Nucleus accumbens (tissue), 56 donors: ENCODE data around the gene MRTFA.
"Not testable (repeated sequence)": the region's sequence is repeated elsewhere in the genome, so short reads cannot be mapped to it uniquely, and the experiment has no call there.

Source experiments
- DNase-seq, 56 donors: peaks; one replicate each; lab custom pipeline; 2025; lab: John Stamatoyannopoulos, UW

MRTFA gene

DNA sequence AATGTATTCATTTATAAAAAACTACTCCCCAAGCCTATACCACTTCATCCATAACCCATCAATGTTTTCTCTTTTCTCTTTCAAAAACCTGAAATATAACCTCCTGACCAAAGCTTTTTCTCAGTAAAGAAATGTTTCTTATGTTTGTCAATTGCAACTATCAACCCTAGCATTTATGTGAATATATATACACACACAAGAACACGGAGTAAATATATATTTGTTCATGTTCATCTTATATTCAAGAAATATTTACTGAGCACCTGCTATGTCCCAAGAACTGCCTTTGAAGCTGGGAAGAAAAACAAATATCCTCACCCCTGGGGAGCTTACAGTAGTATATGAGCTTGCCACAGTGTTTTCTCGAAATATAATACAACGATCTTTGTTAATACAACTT, 3.5 kb downstream of the MRTFA start:
- DNase-seq, result no peak

DNA sequence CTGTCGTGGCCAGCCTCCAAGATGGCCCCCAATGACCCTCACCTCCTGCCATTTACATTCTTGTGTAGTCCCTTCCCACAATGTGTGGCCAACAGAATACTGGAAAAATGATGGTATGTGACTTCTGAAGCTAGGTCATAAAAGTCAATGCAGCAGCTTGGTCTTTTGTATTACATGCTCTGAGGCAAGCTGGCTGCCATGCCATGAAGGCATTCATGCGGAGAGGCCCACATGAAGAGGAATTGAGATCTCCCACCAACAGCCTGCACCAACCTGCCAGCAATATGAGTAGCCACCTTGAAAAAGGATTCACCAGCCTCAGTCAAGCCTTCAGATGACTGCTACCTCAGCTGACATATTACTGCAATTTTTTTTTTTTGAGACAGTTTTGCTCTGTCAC, 4.6 kb downstream of the MRTFA start:
- no peak for DNase-seq

DNA sequence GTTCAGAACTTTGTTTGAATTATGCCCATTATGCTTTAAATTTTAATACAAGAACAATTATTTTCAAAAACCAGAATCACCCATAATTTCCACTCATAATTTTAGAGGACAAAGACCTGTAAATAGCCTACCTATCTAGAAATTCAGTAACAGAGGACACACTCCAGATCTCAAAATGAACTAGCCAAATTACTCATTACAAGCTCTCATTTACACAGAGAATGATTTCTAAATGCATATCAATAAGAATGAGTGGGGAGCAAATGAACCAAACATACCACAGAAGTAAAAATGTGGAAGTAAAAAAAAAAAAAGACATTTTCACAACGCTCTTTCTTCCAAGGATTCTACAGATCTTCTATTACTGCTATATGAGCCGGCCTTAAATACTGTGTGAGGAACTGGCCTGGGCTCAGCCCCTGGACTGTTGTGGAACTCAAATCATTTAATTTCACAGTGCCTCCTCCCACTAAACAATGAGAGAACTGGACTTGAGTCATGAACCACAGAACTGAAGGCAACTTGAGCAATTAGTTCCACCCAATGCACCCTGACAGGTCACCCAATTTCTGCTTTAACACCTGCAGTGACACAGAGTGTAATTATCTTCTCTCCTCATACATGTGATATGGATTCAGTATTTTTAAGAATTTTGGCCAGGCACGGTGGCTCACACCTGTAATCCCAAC, 8.0 kb downstream of the MRTFA start:
- DNase-seq, result no peak

DNA sequence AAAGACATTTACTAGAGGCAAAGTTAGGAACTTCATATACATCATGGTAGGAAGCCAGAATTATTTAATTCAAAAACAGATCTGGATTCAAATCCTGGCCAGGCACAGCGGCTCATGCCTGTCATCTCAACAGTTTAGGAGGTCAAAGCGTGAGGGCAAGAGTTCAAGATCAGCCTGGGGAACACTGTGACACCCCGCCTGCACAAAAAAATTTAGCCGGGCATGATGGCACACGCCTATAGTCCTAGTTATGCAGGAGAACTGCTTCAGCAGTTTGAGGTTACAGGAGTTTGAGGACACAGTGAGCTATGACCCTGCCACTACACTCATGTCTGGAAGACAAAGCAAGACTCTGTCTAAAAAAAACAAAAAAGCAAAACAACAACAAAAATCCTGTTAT, 8.9 kb downstream of the MRTFA start:
- no peak for DNase-seq

- DNase-seq, result no peak
These were observed 9.7 kb downstream of the MRTFA start for GRCh38 chr22:40626851-40627250.

DNA sequence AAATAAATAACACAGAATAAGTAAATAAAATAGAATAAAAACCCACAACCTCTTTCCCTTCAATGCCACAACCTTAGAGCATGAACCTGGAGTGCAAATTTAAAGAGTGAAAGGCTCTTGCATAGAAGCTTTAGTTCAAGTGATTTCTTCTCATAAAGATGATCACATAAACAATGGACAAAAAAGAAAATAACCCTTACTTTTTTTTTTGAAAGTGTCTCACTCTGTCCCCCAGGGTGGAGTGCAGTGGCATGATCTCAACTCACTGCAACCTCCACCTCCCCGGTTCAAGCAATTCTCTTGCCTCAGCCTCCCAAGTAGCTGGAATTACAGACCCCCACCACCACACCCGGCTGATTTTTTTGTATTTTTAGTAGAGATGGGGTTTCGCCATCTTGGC, 10.7 kb downstream of the MRTFA start:
- DNase-seq, result not testable (repeated sequence)

GRCh38 chr22:40625281-40625680, 11.2 kb downstream of the MRTFA start:
- not testable (repeated sequence) for DNase-seq

- no peak for DNase-seq
These were observed 11.7 kb downstream of the MRTFA start for GRCh38 chr22:40624770-40625169.

DNA sequence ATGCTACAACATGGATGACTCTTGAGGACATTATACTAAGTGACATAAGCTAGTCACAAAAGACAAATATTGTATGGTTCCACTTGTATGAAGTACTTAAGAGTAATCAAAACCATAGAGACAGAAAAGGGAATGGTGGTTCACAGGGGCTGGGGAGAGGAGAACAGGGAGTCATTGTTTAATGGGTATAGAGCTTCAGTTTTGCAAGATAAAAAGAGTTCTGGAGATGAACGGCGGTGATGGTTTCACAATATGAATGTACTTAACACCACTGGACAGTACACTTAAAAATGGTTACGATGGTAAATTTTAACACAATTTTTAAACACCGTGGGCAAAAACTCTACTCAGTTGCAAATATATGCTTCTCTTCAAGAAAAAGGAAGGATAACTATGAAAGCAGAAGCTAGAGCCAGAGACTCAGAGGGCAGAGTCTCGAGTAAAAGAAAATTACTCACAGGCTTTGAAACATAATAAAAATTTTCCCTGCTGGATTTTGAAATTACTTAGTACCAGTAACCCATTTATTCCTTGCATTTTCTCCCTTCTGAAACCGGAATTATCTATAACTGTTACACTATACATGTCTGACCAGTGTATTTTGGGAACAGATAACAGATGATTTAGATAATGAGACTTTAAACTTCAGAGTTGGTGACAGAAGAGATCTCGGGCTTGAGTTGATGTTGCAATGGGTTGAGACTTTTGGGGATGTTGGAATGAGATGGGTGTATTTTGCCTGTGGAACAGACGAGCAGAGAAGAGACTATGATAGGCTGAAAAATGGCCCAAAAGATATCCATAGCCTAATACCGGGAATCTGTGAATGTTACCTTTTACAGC, 15.0 kb downstream of the MRTFA start:
- DNase-seq, result no peak

DNA sequence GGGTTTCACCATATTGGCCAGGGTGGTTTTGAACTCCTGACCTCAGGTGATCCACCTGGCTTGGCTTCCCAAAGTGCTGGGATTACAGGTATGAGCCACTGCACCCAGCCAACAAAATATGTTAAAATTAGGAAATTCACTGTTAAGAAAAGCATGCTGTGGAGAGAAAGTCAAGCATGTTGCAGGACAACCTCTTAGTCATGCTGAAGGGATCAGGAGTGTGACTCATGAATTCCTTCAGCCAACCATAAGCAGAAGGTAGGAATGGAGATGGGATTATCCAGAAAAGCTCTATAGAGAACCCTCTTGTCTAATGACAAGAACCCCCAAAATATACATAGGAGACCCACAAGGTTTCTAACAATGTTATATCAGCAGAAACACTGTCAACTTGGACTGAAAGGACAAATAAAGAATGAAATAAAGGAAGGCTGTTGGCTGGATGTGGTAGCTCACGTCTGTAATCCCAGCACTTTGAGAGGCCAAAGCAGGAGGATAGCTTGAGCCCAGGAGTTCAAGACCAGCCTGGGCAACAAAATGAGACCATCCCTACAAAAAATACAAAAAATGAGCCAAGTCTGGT, 16.0 kb downstream of the MRTFA start:
- DNase-seq, result no peak

- no peak for DNase-seq
These were observed 18.1 kb downstream of the MRTFA start for GRCh38 chr22:40618400-40618799.

GRCh38 chr22:40616578-40616977, 19.9 kb downstream of the MRTFA start:
- no peak for DNase-seq

DNA sequence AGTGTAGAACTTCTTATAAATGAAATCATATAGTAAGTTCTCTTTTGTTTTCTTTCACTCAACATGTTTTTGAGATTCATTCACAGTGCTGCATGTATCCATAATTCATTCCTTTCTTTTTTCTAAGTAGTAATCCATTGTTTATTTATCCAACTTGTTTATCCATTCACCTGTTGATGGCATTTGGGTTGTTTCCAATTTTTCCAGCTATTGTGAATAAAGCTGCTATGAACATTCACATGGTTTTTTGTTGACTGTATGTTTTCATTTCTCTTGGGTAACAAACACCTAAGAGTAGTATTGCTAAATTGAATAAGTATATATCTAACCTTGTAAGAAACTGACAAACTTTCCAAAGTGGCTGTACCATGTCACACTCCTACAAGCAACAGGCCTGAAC, 23.5 kb downstream of the MRTFA start:
- DNase-seq, result no peak

GRCh38 chr22:40612291-40612751, 24.2 kb downstream of the MRTFA start:
- no peak for DNase-seq

- DNase-seq, result no peak
These were observed 24.9 kb downstream of the MRTFA start for GRCh38 chr22:40611606-40612005.

GRCh38 chr22:40610329-40610850, 26.1 kb downstream of the MRTFA start:
- DNase-seq, result no peak

DNA sequence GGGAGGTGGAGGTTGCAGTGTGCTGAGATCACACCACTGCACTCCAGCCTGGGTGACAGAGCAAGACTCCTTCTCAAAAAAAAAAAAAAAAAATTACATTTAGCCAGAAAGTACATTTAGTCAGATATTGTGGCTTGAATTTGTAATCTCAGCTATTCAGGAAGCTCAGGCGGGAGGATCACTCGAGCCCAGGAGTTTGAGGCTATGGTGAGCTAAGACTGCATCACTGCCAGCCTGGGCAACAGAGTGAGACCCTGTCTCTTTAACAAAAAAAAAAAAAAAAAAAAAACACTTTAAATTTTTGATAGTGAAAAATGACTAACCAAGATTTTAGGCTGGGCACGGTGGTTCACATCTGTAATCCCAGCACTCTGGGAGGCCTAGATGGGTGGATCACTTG, 27.3 kb downstream of the MRTFA start:
- DNase-seq, result no peak

- DNase-seq, result no peak
These were observed 29.0 kb downstream of the MRTFA start for GRCh38 chr22:40607506-40607905.

DNA sequence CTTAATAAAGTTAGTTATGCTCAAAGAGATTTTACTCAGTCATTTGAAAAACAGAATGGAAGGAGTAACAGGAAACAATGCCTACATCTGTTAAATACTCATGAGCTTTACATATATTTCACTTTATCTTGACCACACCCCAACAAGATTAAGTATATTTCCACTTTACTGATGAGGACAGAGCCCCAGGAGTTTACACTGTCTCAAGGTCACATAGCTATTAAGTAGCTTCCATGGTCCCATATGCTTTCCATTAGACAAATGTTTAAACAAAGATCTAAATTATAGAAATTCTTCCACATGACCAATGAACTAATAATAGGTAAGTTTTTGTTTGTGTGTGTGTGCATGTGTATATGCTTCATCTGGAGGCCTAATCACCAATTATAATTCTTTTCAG, 30.2 kb downstream of the MRTFA start:
- no peak for DNase-seq

DNA sequence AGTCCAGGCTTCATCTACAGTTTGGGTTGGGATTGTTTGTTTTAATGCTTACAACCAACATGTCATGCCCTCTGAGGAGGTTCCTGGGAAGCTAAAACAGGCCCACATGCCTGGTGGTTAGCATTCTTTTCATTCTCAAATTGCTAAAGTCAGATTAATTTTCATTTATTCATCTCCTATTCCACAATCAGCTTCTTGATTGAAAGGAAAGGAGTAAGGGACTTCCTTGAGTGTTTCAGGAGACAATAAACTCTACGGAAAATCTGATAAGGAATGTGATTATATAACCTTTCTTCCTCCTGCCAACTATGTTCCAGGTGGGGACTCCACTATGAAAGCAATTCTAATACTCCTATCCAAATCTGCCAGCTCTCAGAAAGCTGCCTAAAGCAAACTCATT, 30.8 kb downstream of the MRTFA start:
- DNase-seq, result no peak

DNA sequence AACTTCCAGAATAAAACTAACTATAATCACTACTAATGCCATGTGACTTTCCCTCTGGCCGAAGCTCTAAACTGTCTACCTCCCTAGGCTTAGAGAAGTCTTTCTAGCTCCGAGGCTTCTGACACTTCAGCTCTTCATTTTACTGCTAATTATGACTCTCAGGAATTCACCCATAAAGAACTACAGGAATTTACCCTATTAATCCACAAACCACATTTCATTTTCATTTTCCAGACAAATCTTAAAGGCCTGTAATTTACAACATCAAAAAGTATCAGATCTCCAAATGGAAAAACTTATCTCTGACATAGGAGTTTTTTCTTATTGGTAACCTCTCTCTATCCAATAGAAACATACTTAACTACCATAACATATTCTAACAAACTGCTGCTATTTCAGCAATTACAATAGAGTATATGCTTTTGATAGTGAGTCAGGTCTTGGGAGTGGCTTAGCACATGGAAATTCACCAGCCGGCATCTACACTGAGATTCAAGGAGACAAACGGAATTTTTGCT, 33.4 kb downstream of the MRTFA start:
- DNase-seq, result peak in 1 of 56 donors; percentile 18
